ENCODE measurements around the gene TBX21.

Gene TBX21

GRCh38 chr17:47697906-47698711 lies 34.9 kb upstream of the TBX21 start:
- DNase-seq: no peak

GRCh38 chr17:47698749-47699535 lies 34.1 kb upstream of the TBX21 start:
- DNase-seq: peak; percentile 90

GRCh38 chr17:47699536-47699840 lies 33.5 kb upstream of the TBX21 start:
- no peak for DNase-seq

GRCh38 chr17:47700471-47701449 lies 32.3 kb upstream of the TBX21 start:
- DNase-seq: peak; percentile 79

- DNase-seq: no peak
Observed at GRCh38 chr17:47701608-47702007, 31.4 kb upstream of the TBX21 start.

- no peak for DNase-seq
Observed at GRCh38 chr17:47702391-47702995, 30.5 kb upstream of the TBX21 start.

GRCh38 chr17:47703191-47703591 lies 29.8 kb upstream of the TBX21 start:
- DNase-seq: peak; percentile 71

- DNase-seq: no peak
Observed at GRCh38 chr17:47703671-47704070, 29.4 kb upstream of the TBX21 start.

- peak; percentile 58 for DNase-seq
Observed at GRCh38 chr17:47704116-47704515, 28.9 kb upstream of the TBX21 start.

GRCh38 chr17:47704736-47705135 lies 28.3 kb upstream of the TBX21 start:
- no peak for DNase-seq

- peak; percentile 84 for DNase-seq
Observed at GRCh38 chr17:47705536-47706530, 27.2 kb upstream of the TBX21 start.

GRCh38 chr17:47707056-47707804 lies 25.8 kb upstream of the TBX21 start:
- no peak for DNase-seq

GRCh38 chr17:47707884-47708283 lies 25.2 kb upstream of the TBX21 start:
- DNase-seq: no peak

GRCh38 chr17:47708312-47708863 lies 24.6 kb upstream of the TBX21 start:
- no peak for DNase-seq

- no peak for DNase-seq
Observed at GRCh38 chr17:47708864-47709541, 24.0 kb upstream of the TBX21 start.

GRCh38 chr17:47709594-47709993 lies 23.4 kb upstream of the TBX21 start:
- no peak for DNase-seq

GRCh38 chr17:47711366-47712099 lies 21.5 kb upstream of the TBX21 start:
- no peak for DNase-seq

- no peak for DNase-seq
Observed at GRCh38 chr17:47712330-47713023, 20.6 kb upstream of the TBX21 start.

All from activated CD4-positive, alpha-beta T cell treated with anti-CD3 and anti-CD28 coated beads, Interleukin-2, Interleukin-6, amounts not matched to agents 100 ng/mL and 50 ng/mL, durations not matched to agents 16 hours and 8 hours (primary cell).